ENCODE results near the gene ANKS4B.

DNA sequence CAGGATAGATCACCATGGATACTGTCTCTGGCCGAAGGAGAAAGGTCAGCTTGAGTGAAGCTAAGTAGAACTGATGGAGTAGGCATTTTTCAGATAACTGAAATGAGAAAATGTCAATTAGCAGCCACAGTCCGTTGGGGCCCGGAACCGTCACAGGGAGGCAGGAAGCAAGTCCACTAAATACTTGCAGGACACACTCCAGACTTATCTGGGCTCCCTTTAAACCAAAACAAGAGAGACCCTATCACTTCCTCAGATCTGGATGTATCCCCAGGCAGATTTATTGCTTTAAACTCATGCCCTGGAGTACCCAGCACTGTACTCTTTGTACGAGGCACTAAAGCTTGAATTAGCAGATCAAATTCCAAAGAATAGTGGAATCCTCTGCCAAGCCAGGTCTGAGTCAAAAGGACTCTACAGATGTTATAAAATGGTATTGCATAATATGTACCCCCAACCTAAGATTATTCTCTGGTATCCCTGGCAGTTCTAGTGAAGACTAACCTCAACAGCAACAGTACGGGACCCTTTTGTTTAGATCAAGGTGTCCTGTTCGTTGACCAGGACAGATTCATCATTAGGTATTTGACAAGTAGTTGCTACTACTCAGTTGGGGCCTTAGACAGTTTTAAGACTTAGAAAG, 30.2 kb upstream of the ANKS4B start:
- TF ChIP-seq, protein P1, sequence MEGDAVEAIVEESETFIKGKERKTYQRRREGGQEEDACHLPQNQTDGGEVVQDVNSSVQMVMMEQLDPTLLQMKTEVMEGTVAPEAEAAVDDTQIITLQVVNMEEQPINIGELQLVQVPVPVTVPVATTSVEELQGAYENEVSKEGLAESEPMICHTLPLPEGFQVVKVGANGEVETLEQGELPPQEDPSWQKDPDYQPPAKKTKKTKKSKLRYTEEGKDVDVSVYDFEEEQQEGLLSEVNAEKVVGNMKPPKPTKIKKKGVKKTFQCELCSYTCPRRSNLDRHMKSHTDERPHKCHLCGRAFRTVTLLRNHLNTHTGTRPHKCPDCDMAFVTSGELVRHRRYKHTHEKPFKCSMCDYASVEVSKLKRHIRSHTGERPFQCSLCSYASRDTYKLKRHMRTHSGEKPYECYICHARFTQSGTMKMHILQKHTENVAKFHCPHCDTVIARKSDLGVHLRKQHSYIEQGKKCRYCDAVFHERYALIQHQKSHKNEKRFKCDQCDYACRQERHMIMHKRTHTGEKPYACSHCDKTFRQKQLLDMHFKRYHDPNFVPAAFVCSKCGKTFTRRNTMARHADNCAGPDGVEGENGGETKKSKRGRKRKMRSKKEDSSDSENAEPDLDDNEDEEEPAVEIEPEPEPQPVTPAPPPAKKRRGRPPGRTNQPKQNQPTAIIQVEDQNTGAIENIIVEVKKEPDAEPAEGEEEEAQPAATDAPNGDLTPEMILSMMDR (conservative IDR thresholded peaks at IDR 0.05; ENCODE audit: low read depth, low read length), result no peak
- no peak for TF ChIP-seq EZH2 (IDR thresholded peaks at IDR 0.05; ENCODE audit: borderline replicate concordance, low read depth, low read length, poor library complexity, severe bottlenecking)

All from A673 (cell line).